T-helper 1 cell treated with Interleukin-12 subunit alpha and Interleukin-12 subunit beta and Interleukin-4 antibody, amounts not matched to agents 30 μg/mL and 1 μg/mL, for 36 hours (primary cell): ENCODE measurements around the gene MSTN.

Source experiments
- H3K27ac Mint-ChIP-seq: one replicate; pipeline ENCODE4 v1.8.0; 2021; ENCODE audit warnings: mild to moderate bottlenecking, mixed read lengths
- H3K27me3 Mint-ChIP-seq: one replicate; pipeline ENCODE4 v1.8.0; 2021; ENCODE audit warnings: low read depth, mixed read lengths
- H3K36me3 Mint-ChIP-seq: one replicate; pipeline ENCODE4 v1.8.0; 2021; ENCODE audit warnings: low read depth, mixed read lengths
- H3K4me1 Mint-ChIP-seq: one replicate; pipeline ENCODE4 v1.8.0; 2021; ENCODE audit warnings: low read depth, mixed read lengths
- H3K4me3 Mint-ChIP-seq: one replicate; pipeline ENCODE4 v1.8.0; 2021; ENCODE audit warnings: mild to moderate bottlenecking, moderate library complexity, mixed read lengths
- H3K9me3 Mint-ChIP-seq: one replicate; pipeline ENCODE4 v1.8.0; 2021; ENCODE audit warnings: mixed read lengths

The MSTN gene

GRCh38 chr2:190062601-190063000 is at the start of gene MSTN:
MSTN (minus strand) TSS chr2:190062729; CDS start chr2:190062596, 133 bp downstream.
- Mint-ChIP-seq H3K36me3 (no peaks in the 10 kb centered on the region), H3K4me3 (no peak within 1 kb of the TSS), H3K27me3 (no peaks in the 10 kb centered on the region), H3K27ac (no peak within 1 kb of the TSS), H3K4me1 (no peaks in the 10 kb centered on the region), H3K9me3 (no peaks in the 10 kb centered on the region)

DNA sequence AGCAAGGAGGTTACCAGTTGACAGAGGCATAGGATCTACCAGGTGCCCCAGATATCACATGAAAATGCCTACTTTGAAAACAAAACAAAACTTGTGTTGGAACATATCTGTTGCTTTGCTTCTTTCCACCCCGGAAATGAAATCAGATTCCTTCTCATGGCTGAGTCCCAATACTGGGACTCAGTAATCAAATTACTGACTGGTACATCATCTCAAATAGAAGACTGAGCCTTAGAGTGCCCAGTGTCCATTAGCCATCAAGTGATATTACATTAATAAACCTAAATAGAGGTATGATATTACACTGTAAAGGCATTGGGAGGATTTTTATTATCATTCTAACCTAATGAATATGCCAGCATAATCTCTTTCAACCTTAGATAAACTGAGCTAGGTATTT is 48.6 kb upstream of the MSTN start:
- Mint-ChIP-seq H3K4me3 (no peak overlapping the region), H3K4me1 (no peaks in the 10 kb centered on the region), H3K27me3 (peaks cover 4% of the 10 kb centered on the region), H3K9me3 (no peaks in the 10 kb centered on the region), H3K27ac (no peak overlapping the region), H3K36me3 (no peaks in the 10 kb centered on the region)

DNA sequence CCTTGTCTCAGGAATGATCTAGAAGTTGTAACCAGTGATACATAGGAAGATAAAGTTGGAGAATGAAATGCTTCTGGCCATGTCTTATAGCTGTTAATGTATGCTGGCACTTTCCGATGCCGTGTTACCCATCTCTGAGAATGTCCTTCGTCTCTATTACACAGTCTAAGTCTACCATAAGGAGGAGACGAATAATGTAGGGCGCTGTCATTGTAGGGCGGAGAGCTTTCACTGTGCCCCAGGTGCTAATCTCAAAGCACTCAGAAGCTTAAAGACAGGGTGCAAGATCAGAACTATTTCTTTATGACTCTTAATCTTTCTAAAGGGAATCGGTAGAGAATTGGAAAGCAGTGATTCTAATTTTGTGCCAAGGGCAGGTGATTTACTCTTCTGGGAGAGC is 48.2 kb upstream of the MSTN start:
- H3K4me3 Mint-ChIP-seq, result no peak overlapping the region
- H3K36me3 Mint-ChIP-seq, result no peaks in the 10 kb centered on the region
- no peaks in the 10 kb centered on the region for H3K4me1 Mint-ChIP-seq
- H3K9me3 Mint-ChIP-seq, result no peaks in the 10 kb centered on the region
- no peak overlapping the region for H3K27ac Mint-ChIP-seq
- peaks cover 4% of the 10 kb centered on the region for H3K27me3 Mint-ChIP-seq

DNA sequence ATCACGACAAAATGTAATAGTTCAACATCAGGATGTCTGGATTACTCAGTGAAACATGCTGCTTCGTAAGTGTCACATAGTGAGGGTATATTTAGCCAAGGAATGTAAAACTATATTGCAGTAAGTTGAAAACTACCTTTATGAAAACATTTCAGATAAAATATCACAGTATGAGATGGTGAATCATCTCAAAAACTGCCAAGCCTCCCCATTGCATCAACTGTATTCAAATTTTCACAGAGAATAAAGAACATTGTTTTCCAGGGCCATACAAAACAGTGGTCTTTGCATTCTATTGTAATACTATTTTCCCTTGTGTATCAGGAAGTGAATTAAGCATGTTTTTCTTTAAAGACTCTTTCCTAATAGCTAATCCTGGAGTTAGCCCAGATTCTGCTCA is 47.6 kb upstream of the MSTN start:
- Mint-ChIP-seq H3K9me3 (no peaks in the 10 kb centered on the region), H3K4me1 (no peaks in the 10 kb centered on the region), H3K27me3 (peaks cover 4% of the 10 kb centered on the region), H3K4me3 (no peak overlapping the region), H3K36me3 (no peaks in the 10 kb centered on the region), H3K27ac (no peak overlapping the region)

GRCh38 chr2:190107409-190107808 is 44.9 kb upstream of the MSTN start:
- H3K9me3 Mint-ChIP-seq, result peaks cover 3% of the 10 kb centered on the region
- H3K4me1 Mint-ChIP-seq, result no peaks in the 10 kb centered on the region
- H3K36me3 Mint-ChIP-seq, result no peaks in the 10 kb centered on the region
- no peak overlapping the region for H3K27ac Mint-ChIP-seq
- peaks cover 10% of the 10 kb centered on the region for H3K27me3 Mint-ChIP-seq
- H3K4me3 Mint-ChIP-seq, result no peak overlapping the region

- H3K27ac Mint-ChIP-seq, result no peak overlapping the region
- no peak overlapping the region for H3K4me3 Mint-ChIP-seq
- peaks cover under 1% of the 10 kb centered on the region for H3K36me3 Mint-ChIP-seq
- H3K27me3 Mint-ChIP-seq, result peaks cover 11% of the 10 kb centered on the region
- H3K4me1 Mint-ChIP-seq, result no peaks in the 10 kb centered on the region
- H3K9me3 Mint-ChIP-seq, result peaks cover 10% of the 10 kb centered on the region
Observed at GRCh38 chr2:190106783-190107182, 44.3 kb upstream of the MSTN start.

DNA sequence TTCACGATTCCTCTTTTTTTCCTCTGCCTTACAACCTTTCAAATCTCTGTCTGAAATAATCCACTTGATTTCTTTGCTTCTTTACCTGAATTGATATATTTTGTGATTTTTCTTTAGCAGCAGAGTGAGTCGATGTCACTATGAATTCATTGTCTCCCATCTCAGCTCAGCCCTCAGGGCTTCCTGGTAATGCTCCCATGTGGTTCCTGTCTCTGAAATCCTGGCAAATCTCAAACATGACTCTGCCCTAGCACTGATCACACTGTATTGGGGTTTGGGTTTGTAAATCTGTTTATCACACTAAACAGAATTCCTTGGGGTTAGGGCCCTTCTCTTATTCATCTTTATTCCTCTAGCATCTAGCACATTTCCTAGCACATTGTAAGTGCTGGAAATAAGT is 43.0 kb upstream of the MSTN start:
- peaks cover 6% of the 10 kb centered on the region for H3K27me3 Mint-ChIP-seq
- peaks cover 1% of the 10 kb centered on the region for H3K36me3 Mint-ChIP-seq
- no peak overlapping the region for H3K27ac Mint-ChIP-seq
- H3K4me1 Mint-ChIP-seq, result no peaks in the 10 kb centered on the region
- no peak overlapping the region for H3K4me3 Mint-ChIP-seq
- H3K9me3 Mint-ChIP-seq, result peaks cover 12% of the 10 kb centered on the region

- peaks cover 1% of the 10 kb centered on the region for H3K36me3 Mint-ChIP-seq
- peaks cover 6% of the 10 kb centered on the region for H3K27me3 Mint-ChIP-seq
- no peak overlapping the region for H3K27ac Mint-ChIP-seq
- no peaks in the 10 kb centered on the region for H3K4me1 Mint-ChIP-seq
- H3K9me3 Mint-ChIP-seq, result peaks cover 16% of the 10 kb centered on the region
- H3K4me3 Mint-ChIP-seq, result no peak overlapping the region
Observed at GRCh38 chr2:190103144-190103543, 40.6 kb upstream of the MSTN start.

GRCh38 chr2:190099890-190100697 is 37.6 kb upstream of the MSTN start:
- peaks cover 6% of the 10 kb centered on the region for H3K27me3 Mint-ChIP-seq
- no peak overlapping the region for H3K27ac Mint-ChIP-seq
- H3K36me3 Mint-ChIP-seq, result peaks cover 1% of the 10 kb centered on the region
- no peak overlapping the region for H3K4me3 Mint-ChIP-seq
- H3K4me1 Mint-ChIP-seq, result no peaks in the 10 kb centered on the region
- H3K9me3 Mint-ChIP-seq, result peaks cover 16% of the 10 kb centered on the region

DNA sequence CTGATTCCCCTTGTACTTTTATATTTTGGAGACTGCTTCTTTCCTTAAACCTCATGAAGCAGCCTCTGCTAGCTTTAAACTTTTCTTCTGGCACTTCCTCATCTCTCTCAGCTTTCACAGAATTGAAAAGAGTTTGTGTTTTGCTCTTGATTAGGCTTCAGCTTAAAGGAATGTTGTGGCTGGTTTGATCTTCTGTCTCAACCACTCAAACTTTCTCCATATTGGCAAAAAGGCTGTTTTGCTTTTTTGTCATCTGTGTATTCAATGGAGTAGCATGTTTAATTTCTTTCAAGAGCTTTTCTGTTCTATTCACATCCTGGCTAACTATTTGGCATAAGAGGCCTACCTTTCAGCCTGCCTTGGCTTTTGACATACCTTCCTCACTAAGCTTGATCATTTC is 36.3 kb upstream of the MSTN start:
- no peak overlapping the region for H3K27ac Mint-ChIP-seq
- H3K36me3 Mint-ChIP-seq, result peaks cover 1% of the 10 kb centered on the region
- H3K4me1 Mint-ChIP-seq, result no peaks in the 10 kb centered on the region
- no peak overlapping the region for H3K4me3 Mint-ChIP-seq
- peaks cover 16% of the 10 kb centered on the region for H3K9me3 Mint-ChIP-seq
- H3K27me3 Mint-ChIP-seq, result peaks cover 6% of the 10 kb centered on the region

- Mint-ChIP-seq H3K9me3 (peaks cover 9% of the 10 kb centered on the region), H3K4me3 (no peak overlapping the region), H3K27me3 (no peaks in the 10 kb centered on the region), H3K36me3 (peaks cover 1% of the 10 kb centered on the region), H3K27ac (no peak overlapping the region), H3K4me1 (no peaks in the 10 kb centered on the region)
Observed at GRCh38 chr2:190097115-190097514, 34.6 kb upstream of the MSTN start.

DNA sequence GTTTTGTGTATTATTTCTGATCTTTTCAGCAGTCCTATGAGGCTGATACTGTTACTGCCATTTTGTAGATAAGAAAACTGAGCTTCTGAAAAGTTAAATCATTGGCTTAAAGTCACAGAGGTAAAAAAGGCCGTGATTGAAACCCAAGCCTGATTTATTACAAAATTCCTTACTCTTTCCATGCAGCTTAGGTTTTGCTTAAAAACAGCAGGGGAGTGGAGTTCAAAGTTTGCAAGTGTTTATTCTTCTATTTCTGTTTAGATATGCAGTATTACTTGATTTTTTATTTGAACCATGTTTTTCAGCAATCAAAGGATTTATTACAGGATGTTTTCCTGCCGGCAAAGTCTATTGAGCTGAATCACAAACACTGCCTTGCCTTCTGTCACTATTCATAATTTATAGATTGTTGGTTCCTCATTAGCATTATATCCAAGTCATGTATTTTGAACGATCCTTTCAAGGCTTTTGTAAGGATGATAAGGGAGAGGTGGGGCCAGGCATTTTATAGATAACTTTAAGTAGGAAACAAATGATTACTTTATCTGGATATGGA is 31.9 kb upstream of the MSTN start:
- Mint-ChIP-seq H3K27ac (no peak overlapping the region), H3K9me3 (no peaks in the 10 kb centered on the region), H3K4me3 (no peak overlapping the region), H3K36me3 (no peaks in the 10 kb centered on the region), H3K4me1 (no peaks in the 10 kb centered on the region), H3K27me3 (no peaks in the 10 kb centered on the region)

DNA sequence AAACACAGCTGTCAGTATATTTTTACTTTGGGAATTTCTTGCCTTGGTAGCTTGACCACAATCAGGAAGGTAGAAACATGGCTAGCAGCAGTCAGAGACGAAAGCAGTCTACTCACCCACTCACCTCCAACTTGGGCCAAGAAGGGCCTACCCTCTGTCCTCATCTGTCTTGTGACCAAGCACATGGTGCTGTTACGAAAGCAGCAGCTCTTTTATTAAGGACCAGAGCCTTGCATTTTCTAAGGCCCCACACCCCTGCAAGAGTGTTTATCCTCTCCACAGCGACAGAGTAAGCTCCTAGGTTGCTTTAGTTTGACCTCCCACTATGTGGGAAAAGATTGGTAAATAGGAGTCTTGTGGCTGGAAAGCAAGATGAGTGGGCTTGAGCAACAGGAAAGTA is 31.3 kb upstream of the MSTN start:
- no peaks in the 10 kb centered on the region for H3K4me1 Mint-ChIP-seq
- no peak overlapping the region for H3K4me3 Mint-ChIP-seq
- H3K27me3 Mint-ChIP-seq, result no peaks in the 10 kb centered on the region
- no peak overlapping the region for H3K27ac Mint-ChIP-seq
- H3K9me3 Mint-ChIP-seq, result no peaks in the 10 kb centered on the region
- H3K36me3 Mint-ChIP-seq, result no peaks in the 10 kb centered on the region

DNA sequence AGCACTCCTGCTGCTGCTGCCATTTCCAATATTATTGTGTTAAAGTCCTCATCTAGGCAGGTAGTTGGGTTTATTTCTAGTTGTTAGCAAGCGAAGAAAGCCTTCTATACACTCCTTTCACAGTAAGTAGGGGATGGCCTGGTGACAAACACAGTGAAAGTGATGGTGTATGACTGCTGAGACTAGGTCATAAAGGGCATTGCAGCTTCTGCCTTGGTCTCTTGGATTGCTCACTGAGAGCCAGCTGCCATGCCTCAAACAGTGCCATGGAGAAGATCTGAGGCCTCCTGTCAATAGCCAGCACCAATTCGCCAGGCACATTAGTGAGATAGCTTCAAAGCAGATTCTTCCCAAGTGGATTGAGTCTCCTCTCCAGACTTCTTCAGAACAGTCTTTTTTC is 27.6 kb upstream of the MSTN start:
- no peaks in the 10 kb centered on the region for H3K9me3 Mint-ChIP-seq
- H3K27ac Mint-ChIP-seq, result no peak overlapping the region
- H3K36me3 Mint-ChIP-seq, result no peaks in the 10 kb centered on the region
- H3K4me3 Mint-ChIP-seq, result no peak overlapping the region
- no peaks in the 10 kb centered on the region for H3K4me1 Mint-ChIP-seq
- peaks cover 7% of the 10 kb centered on the region for H3K27me3 Mint-ChIP-seq

DNA sequence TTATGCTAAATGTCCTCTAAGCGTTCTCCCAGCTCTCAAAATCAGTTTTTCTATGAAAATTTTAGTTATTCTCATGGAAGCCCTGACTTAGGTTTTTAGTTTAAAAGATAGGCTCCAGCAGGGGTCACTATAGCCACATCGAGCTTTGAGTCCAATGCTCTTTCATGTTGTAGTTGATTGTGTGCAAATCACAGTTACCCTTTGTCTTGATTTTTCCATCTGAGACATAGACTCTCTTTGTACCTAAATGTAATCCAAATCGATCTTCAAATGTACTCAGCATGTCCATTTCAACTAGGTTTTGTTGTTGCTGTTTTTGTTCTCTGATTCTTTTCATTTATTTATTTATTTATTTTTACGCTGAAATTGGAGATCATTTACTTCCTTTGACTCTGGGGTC is 26.4 kb upstream of the MSTN start:
- Mint-ChIP-seq H3K9me3 (no peaks in the 10 kb centered on the region), H3K27me3 (peaks cover 7% of the 10 kb centered on the region), H3K4me1 (no peaks in the 10 kb centered on the region), H3K36me3 (no peaks in the 10 kb centered on the region), H3K4me3 (no peak overlapping the region), H3K27ac (no peak overlapping the region)
